Gastrocnemius medialis (tissue), 4 donors: ENCODE measurements around the gene SLC25A41.

Experiments
- CTCF ChIP-seq, 5 experiments: fragments of 450-650 bp in 3 of 5; fragments of 200-600 bp in 2 of 5; sonication (generic) in 2 of 5; IDR thresholded peaks in 4 of 5; conservative IDR thresholded peaks in 1 of 5; 1 replicate in 4 of 5; 2 replicates in 1 of 5; pipeline ENCODE4 v1.5.1; 2016 to 2019; ENCODE audit warnings: antibody characterized with exemption in 5 of 5, mild to moderate bottlenecking in 3 of 5, moderate library complexity in 3 of 5
- POLR2A ChIP-seq, 2 donors: fragments of 450-650 bp; IDR thresholded peaks; one replicate each; pipeline ENCODE4 v1.6.1; 2017; ENCODE audit warnings: antibody characterized with exemption in 2 of 2, mild to moderate bottlenecking in 2 of 2, moderate library complexity in 2 of 2

GRCh38 chr19:6413721-6414643 is 19.6 kb downstream of the SLC25A41 start:
- TF ChIP-seq CTCF (IDR thresholded peaks at IDR 0.05 in 4 of 5, conservative IDR thresholded peaks at IDR 0.05 in 1 of 5) (no peak), POLR2A (IDR thresholded peaks at IDR 0.05) (no peak)
